Loucy (cell line): Measurements from ENCODE around the gene MYG1.

ENCODE experiments used
- H2AFZ ChIP-seq: fragments of 200-600 bp; sonication (generic); 2 replicates; pipeline ENCODE4 v1.6.0; 2016; ENCODE audit warnings: antibody characterized with exemption, mild to moderate bottlenecking, low read length, moderate library complexity
- H3F3A ChIP-seq: fragments of 200-600 bp; 2 replicates; pipeline ENCODE4 v1.6.0; 2016; ENCODE audit warnings: antibody characterized with exemption, low read depth, mild to moderate bottlenecking
- H3K27me3 ChIP-seq: fragments of 200-600 bp; sonication (generic); 2 replicates; pipeline ENCODE4 v1.6.1; 2014; ENCODE audit warnings: low read length, mild to moderate bottlenecking; ENCODE audit not compliant: insufficient read depth, poor library complexity, severe bottlenecking
- H3K36me3 ChIP-seq: fragments of 200-600 bp; sonication (generic); 2 replicates; pipeline ENCODE4 v1.6.1; 2016; ENCODE audit warnings: low read length; ENCODE audit not compliant: insufficient read depth
- H3K4me1 ChIP-seq: fragments of 200-600 bp; sonication (generic); 2 replicates; pipeline ENCODE4 v1.5.1; 2014; ENCODE audit warnings: low read length, mild to moderate bottlenecking; ENCODE audit not compliant: insufficient read depth, poor library complexity, severe bottlenecking
- H3K4me2 ChIP-seq: fragments of 200-600 bp; sonication (generic); 2 replicates; pipeline ENCODE4 v1.6.0; 2014; ENCODE audit warnings: antibody characterized with exemption, low read length, low read depth, mild to moderate bottlenecking; ENCODE audit not compliant: poor library complexity, severe bottlenecking
- H3K4me3 ChIP-seq: fragments of 200-600 bp; sonication (generic); 2 replicates; pipeline ENCODE4 v1.5.1; 2014; ENCODE audit warnings: low read length, mild to moderate bottlenecking, mixed read lengths; ENCODE audit not compliant: poor library complexity, severe bottlenecking
- H3K79me2 ChIP-seq: fragments of 200-600 bp; sonication (generic); 2 replicates; pipeline ENCODE4 v1.6.1; 2014; ENCODE audit warnings: low read length; ENCODE audit not compliant: insufficient read depth
- H3K9ac ChIP-seq: fragments of 200-600 bp; sonication (generic); 2 replicates; pipeline ENCODE4 v1.6.0; 2014; ENCODE audit warnings: mild to moderate bottlenecking, low read depth, low read length, moderate library complexity; ENCODE audit not compliant: poor library complexity, severe bottlenecking
- H3K9me2 ChIP-seq: fragments of 200-600 bp; sonication (generic); replicated peaks from 2 replicates; pipeline ENCODE4 v1.6.1; 2016; ENCODE audit warnings: low read depth, low read length, mixed read lengths
- H3K9me3 ChIP-seq: fragments of 200-600 bp; sonication (generic); 2 replicates; pipeline ENCODE4 v1.6.1; 2014; ENCODE audit warnings: mild to moderate bottlenecking, antibody characterized with exemption, low read length, low read depth; ENCODE audit not compliant: insufficient read depth
- H4K20me1 ChIP-seq: fragments of 200-600 bp; sonication (generic); 2 replicates; pipeline ENCODE4 v1.6.0; 2014; ENCODE audit warnings: antibody characterized with exemption, low read length, mild to moderate bottlenecking; ENCODE audit not compliant: insufficient read depth, poor library complexity, severe bottlenecking
- EZH2phosphoT487 ChIP-seq: fragments of 200-600 bp; IDR thresholded peaks from 2 replicates; pipeline ENCODE4 v1.6.1; 2018; ENCODE audit warnings: antibody characterized with exemption, mild to moderate bottlenecking, moderate library complexity, borderline replicate concordance
- TF ChIP-seq, protein P1 (sequence below): fragments of 200-600 bp; sonication (generic); conservative IDR thresholded peaks from 2 replicates; pipeline ENCODE4 v1.5.1; 2014; ENCODE audit warnings: mild to moderate bottlenecking, antibody characterized with exemption, low read length

The MYG1 gene

GRCh38 chr12:53274445-53274844, 25.1 kb upstream of the MYG1 start:
- Histone ChIP-seq H3K27me3 (no peaks in the 10 kb centered on the region), H3K9me2 (no peaks in the 10 kb centered on the region), H4K20me1 (no peaks in the 10 kb centered on the region), H3F3A (no peaks in the 10 kb centered on the region), H3K4me3 (no peak overlapping the region), H3K4me1 (peaks cover 14% of the 10 kb centered on the region), H3K4me2 (no peak overlapping the region), H3K36me3 (peaks cover 29% of the 10 kb centered on the region; the same call in 1 of the 2 replicates), H3K9me3 (no peaks in the 10 kb centered on the region), H2AFZ (no peak overlapping the region), H3K9ac (no peak overlapping the region), H3K79me2 (peaks cover 34% of the 10 kb centered on the region)
- TF ChIP-seq, protein P1, sequence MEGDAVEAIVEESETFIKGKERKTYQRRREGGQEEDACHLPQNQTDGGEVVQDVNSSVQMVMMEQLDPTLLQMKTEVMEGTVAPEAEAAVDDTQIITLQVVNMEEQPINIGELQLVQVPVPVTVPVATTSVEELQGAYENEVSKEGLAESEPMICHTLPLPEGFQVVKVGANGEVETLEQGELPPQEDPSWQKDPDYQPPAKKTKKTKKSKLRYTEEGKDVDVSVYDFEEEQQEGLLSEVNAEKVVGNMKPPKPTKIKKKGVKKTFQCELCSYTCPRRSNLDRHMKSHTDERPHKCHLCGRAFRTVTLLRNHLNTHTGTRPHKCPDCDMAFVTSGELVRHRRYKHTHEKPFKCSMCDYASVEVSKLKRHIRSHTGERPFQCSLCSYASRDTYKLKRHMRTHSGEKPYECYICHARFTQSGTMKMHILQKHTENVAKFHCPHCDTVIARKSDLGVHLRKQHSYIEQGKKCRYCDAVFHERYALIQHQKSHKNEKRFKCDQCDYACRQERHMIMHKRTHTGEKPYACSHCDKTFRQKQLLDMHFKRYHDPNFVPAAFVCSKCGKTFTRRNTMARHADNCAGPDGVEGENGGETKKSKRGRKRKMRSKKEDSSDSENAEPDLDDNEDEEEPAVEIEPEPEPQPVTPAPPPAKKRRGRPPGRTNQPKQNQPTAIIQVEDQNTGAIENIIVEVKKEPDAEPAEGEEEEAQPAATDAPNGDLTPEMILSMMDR, result no peak
- TF ChIP-seq EZH2phosphoT487, result no peak

DNA sequence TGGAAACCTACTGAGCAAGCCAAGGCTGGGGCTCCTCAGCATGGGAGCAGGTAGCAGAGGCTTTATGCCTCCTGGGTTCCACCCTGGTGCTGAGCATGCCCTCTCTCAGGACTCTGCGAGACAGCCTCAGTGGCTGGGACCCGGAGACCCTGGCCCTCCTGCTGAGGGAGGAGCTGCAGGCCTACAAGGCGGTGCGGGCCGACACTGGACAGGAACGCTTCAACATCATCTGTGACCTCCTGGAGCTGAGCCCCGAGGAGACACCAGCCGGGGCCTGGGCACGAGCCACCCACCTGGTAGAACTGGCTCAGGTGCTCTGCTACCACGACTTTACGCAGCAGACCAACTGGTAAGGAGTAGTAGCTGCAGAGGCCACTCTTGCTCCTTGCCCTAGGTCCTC, 23.0 kb upstream of the MYG1 start:
- no peak overlapping the region for H3K4me3 ChIP-seq
- no peak overlapping the region for H2AFZ ChIP-seq
- H3F3A ChIP-seq, result no peaks in the 10 kb centered on the region
- H3K9me2 ChIP-seq, result no peaks in the 10 kb centered on the region
- no peaks in the 10 kb centered on the region for H3K4me1 ChIP-seq
- H3K27me3 ChIP-seq, result no peaks in the 10 kb centered on the region
- no peaks in the 10 kb centered on the region for H4K20me1 ChIP-seq
- no peak overlapping the region for H3K9ac ChIP-seq
- peaks cover 13% of the 10 kb centered on the region; the same call in 1 of the 2 replicates for H3K79me2 ChIP-seq
- peaks cover 41% of the 10 kb centered on the region; the same call in 1 of the 2 replicates for H3K36me3 ChIP-seq
- no peaks in the 10 kb centered on the region for H3K9me3 ChIP-seq
- no peak overlapping the region for H3K4me2 ChIP-seq
- TF ChIP-seq EZH2phosphoT487, result no peak
- TF ChIP-seq, protein P1, result no peak

DNA sequence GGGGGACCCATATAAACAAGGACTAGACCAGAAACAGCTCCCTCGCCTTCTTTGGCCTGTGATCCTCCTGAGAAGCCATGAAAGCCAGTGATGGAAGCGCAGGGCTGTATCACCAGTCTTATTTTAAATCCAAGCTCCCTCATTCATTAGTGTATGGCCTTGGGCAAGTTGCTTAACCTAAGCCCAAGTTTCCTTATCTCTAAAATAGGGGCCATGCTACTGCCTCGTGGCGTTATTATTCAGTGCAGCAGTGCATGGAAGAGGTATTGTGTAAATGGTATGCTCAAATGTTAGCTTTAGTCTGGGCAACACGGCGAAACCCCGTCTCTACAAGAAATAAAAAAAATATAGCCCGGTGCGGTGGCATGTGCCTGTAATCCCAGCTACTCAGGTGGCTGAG, 21.5 kb upstream of the MYG1 start:
- no peak overlapping the region for H3K9ac ChIP-seq
- H3K9me3 ChIP-seq, result no peaks in the 10 kb centered on the region
- H2AFZ ChIP-seq, result no peak overlapping the region
- no peaks in the 10 kb centered on the region for H4K20me1 ChIP-seq
- no peaks in the 10 kb centered on the region for H3K27me3 ChIP-seq
- H3K4me2 ChIP-seq, result no peak overlapping the region
- H3K4me1 ChIP-seq, result no peaks in the 10 kb centered on the region
- no peaks in the 10 kb centered on the region; the same call in 1 of the 2 replicates for H3K79me2 ChIP-seq
- no peak overlapping the region for H3K4me3 ChIP-seq
- peaks cover 56% of the 10 kb centered on the region; the same call in 1 of the 2 replicates for H3K36me3 ChIP-seq
- no peaks in the 10 kb centered on the region for H3F3A ChIP-seq
- TF ChIP-seq, protein P1, result no peak
- TF ChIP-seq EZH2phosphoT487, result no peak
- H3K9me2 ChIP-seq, result no peaks in the 10 kb centered on the region
